ENCODE results near the gene PMEPA1.

The PMEPA1 gene

GRCh38 chr20:57688295-57688694 is 21.5 kb downstream of the PMEPA1 start:
- no peak for TF ChIP-seq CTCF (IDR thresholded peaks at IDR 0.05; ENCODE audit: low read depth, low read length, missing control alignments)
- H3K4me3 ChIP-seq (replicated peaks; ENCODE audit: low read depth, low read length) = no peak overlapping the region
- DNase-seq (ENCODE audit: extremely low read depth, low read depth) = no peak

- TF ChIP-seq CTCF (IDR thresholded peaks at IDR 0.05; ENCODE audit: low read depth, low read length, missing control alignments) = no peak
- H3K4me3 ChIP-seq (replicated peaks; ENCODE audit: low read depth, low read length) = no peak overlapping the region
- DNase-seq (ENCODE audit: extremely low read depth, low read depth) = no peak
Measured at GRCh38 chr20:57686931-57687652, 22.7 kb downstream of the PMEPA1 start.

- TF ChIP-seq CTCF (IDR thresholded peaks at IDR 0.05; ENCODE audit: low read depth, low read length, missing control alignments) = no peak
- DNase-seq (ENCODE audit: extremely low read depth, low read depth) = no peak
- no peak overlapping the region for H3K4me3 ChIP-seq (replicated peaks; ENCODE audit: low read depth, low read length)
Measured at GRCh38 chr20:57685146-57685758, 24.6 kb downstream of the PMEPA1 start.

- no peak for TF ChIP-seq CTCF (IDR thresholded peaks at IDR 0.05; ENCODE audit: low read depth, low read length, missing control alignments)
- DNase-seq (ENCODE audit: extremely low read depth, low read depth) = no peak
- H3K4me3 ChIP-seq (replicated peaks; ENCODE audit: low read depth, low read length) = no peak overlapping the region
Measured at GRCh38 chr20:57684808-57685140, 25.0 kb downstream of the PMEPA1 start.

- H3K4me3 ChIP-seq (replicated peaks; ENCODE audit: low read depth, low read length) = no peak overlapping the region
- no peak for DNase-seq (ENCODE audit: extremely low read depth, low read depth)
- no peak for TF ChIP-seq CTCF (IDR thresholded peaks at IDR 0.05; ENCODE audit: low read depth, low read length, missing control alignments)
Measured at GRCh38 chr20:57683881-57684807, 25.7 kb downstream of the PMEPA1 start.

- H3K4me3 ChIP-seq (replicated peaks; ENCODE audit: low read depth, low read length) = no peak overlapping the region
- no peak for TF ChIP-seq CTCF (IDR thresholded peaks at IDR 0.05; ENCODE audit: low read depth, low read length, missing control alignments)
- no peak for DNase-seq (ENCODE audit: extremely low read depth, low read depth)
Measured at GRCh38 chr20:57683287-57683686, 26.5 kb downstream of the PMEPA1 start.
